SH-SY5Y (cell line): ENCODE data around the gene MRPL18.

Source experiments
- GATA2 ChIP-seq: IDR thresholded peaks from 2 replicates; pipeline ENCODE4 v1.6.1; 2011; ENCODE audit warnings: mild to moderate bottlenecking, low read depth, low read length
- GATA3 ChIP-seq: IDR thresholded peaks from 2 replicates; pipeline ENCODE4 v1.6.1; 2011; ENCODE audit warnings: low read depth, mild to moderate bottlenecking, low read length, moderate library complexity

GRCh38 chr6:159806021-159806458 is 15.8 kb downstream of the MRPL18 start:
- no peak for TF ChIP-seq GATA2
- TF ChIP-seq GATA3, result no peak
